HG02588 (cell line): ENCODE data around the gene PDLIM7.

Source experiments
- ATAC-seq: cut with Tn5 transposase; IDR thresholded peaks from one replicate; pipeline ENCODE4 v1.9.1; 2021; ENCODE audit warnings: mild to moderate bottlenecking, moderate library complexity; ENCODE audit not compliant: unreplicated experiment

The PDLIM7 gene

GRCh38 chr5:177524941-177525655 is 27.7 kb upstream of the PDLIM7 start:
- no peak for ATAC-seq

GRCh38 chr5:177524539-177524900 is 27.1 kb upstream of the PDLIM7 start:
- ATAC-seq, result no peak

GRCh38 chr5:177523711-177524538 is 26.5 kb upstream of the PDLIM7 start:
- no peak for ATAC-seq

GRCh38 chr5:177520916-177521513 is 23.6 kb upstream of the PDLIM7 start:
- ATAC-seq, result no peak

- no peak for ATAC-seq
Observed at GRCh38 chr5:177520271-177520670, 22.9 kb upstream of the PDLIM7 start.

- ATAC-seq, result no peak
Observed at GRCh38 chr5:177519463-177520235, 22.2 kb upstream of the PDLIM7 start.

GRCh38 chr5:177516601-177517568 is 19.5 kb upstream of the PDLIM7 start, which contains the start of gene DDX41:
Gene DDX41 (minus strand): TSS chr5:177516961. CDS start chr5:177516945, 16 bp downstream.
- peak; percentile 74 for ATAC-seq

- no peak for ATAC-seq
Observed at GRCh38 chr5:177515580-177515979, 18.2 kb upstream of the PDLIM7 start.

- no peak for ATAC-seq
Observed at GRCh38 chr5:177514541-177514940, 17.1 kb upstream of the PDLIM7 start.

- no peak for ATAC-seq
Observed at GRCh38 chr5:177513500-177513899, 16.1 kb upstream of the PDLIM7 start.

- ATAC-seq, result no peak
Observed at GRCh38 chr5:177512736-177513380, 15.5 kb upstream of the PDLIM7 start.

- no peak for ATAC-seq
Observed at GRCh38 chr5:177511796-177512675, 14.6 kb upstream of the PDLIM7 start.

- ATAC-seq, result no peak
Observed at GRCh38 chr5:177511181-177511580, 13.8 kb upstream of the PDLIM7 start.

- ATAC-seq, result peak; percentile 26
Observed at GRCh38 chr5:177510567-177511053, 13.2 kb upstream of the PDLIM7 start.

GRCh38 chr5:177509991-177510566 is 12.7 kb upstream of the PDLIM7 start:
- ATAC-seq, result peak; percentile 38

GRCh38 chr5:177509381-177509951 is 12.1 kb upstream of the PDLIM7 start, which contains the start of gene DOK3:
Gene DOK3 (minus strand): TSS chr5:177509826. CDS start chr5:177509540, 286 bp downstream.
- ATAC-seq, result peak; percentile 28

- ATAC-seq, result peak; percentile 32
Observed at GRCh38 chr5:177508837-177509236, 11.4 kb upstream of the PDLIM7 start.
